ENCODE measurements around the gene LIX1L. TPM values are rescaled to one million over a fixed set of nuclear protein-coding genes. Genes with fewer than 3 reads are reported as not detected.

Gene LIX1L
- total RNA-seq, 1 donor from 2014 or later, result 21.1 TPM

GRCh38 chr1:145891587-145892485 lies 66.0 kb downstream of the LIX1L start:
- DNase-seq, result peak; percentile 98

- DNase-seq, result peak; percentile 68
Measured at GRCh38 chr1:145891143-145891542, 66.7 kb downstream of the LIX1L start.

GRCh38 chr1:145889722-145890121 lies 68.1 kb downstream of the LIX1L start:
- no peak for DNase-seq

- DNase-seq, result no peak
Measured at GRCh38 chr1:145887631-145888030, 70.2 kb downstream of the LIX1L start.

- DNase-seq, result peak; percentile 54
Measured at GRCh38 chr1:145886816-145887215, 71.0 kb downstream of the LIX1L start.

- peak; percentile 21 for DNase-seq
Measured at GRCh38 chr1:145886390-145886789, 71.4 kb downstream of the LIX1L start.

- peak; percentile 75 for DNase-seq
Measured at GRCh38 chr1:145885738-145886287, 72.0 kb downstream of the LIX1L start, which contains the start of gene ANKRD35. TSS of gene ANKRD35 (minus strand) at chr1:145885866. CDS start at chr1:145885758, 108 bp downstream.

- DNase-seq, result peak; percentile 69
Measured at GRCh38 chr1:145884675-145885074, 73.1 kb downstream of the LIX1L start.

Other genes starting within 250 kb of the LIX1L start
- not detected in 2 replicates for gene CD160, start 238.5 kb downstream of the LIX1L start, total RNA-seq
- gene RNF115, start 133.9 kb downstream of the LIX1L start, total RNA-seq, result 13.9 and 15.3 TPM in 2 replicates
- gene POLR3C, start 133.8 kb downstream of the LIX1L start, total RNA-seq, result 27.5 and 29.3 TPM in 2 replicates
- 2.4 TPM in 2 replicates for gene NUDT17, start 112.4 kb downstream of the LIX1L start, total RNA-seq
- gene PIAS3, start 98.9 kb downstream of the LIX1L start, total RNA-seq, result 6.1 and 10.7 TPM in 2 replicates
- gene ANKRD35, start 72.2 kb downstream of the LIX1L start, total RNA-seq, result 0.09 and 0.17 TPM in 2 replicates
- 3.9 and 4.6 TPM in 2 replicates for gene ITGA10, start 48.0 kb downstream of the LIX1L start, total RNA-seq
- gene PEX11B, start 39.3 kb downstream of the LIX1L start, total RNA-seq, result 34.0 and 41.4 TPM in 2 replicates
- gene RBM8A, start 30.5 kb downstream of the LIX1L start, total RNA-seq, result 187 and 192 TPM in 2 replicates
- gene ANKRD34A, start 6.6 kb upstream of the LIX1L start, total RNA-seq, result under 0.01 TPM in 2 replicates
- gene POLR3GL, start 6.7 kb upstream of the LIX1L start, total RNA-seq, result 17.1 and 17.2 TPM in 2 replicates
- 108 and 151 TPM in 2 replicates for gene TXNIP, start 38.6 kb upstream of the LIX1L start, total RNA-seq
- not detected in 2 replicates for gene HJV, start 63.7 kb upstream of the LIX1L start, total RNA-seq
- gene NBPF10, start 186.8 kb upstream of the LIX1L start, total RNA-seq, result 0.28 and 0.34 TPM in 2 replicates

All from dermis blood vessel endothelial cell (primary cell).